Heart left ventricle (tissue), 16 donors: ENCODE measurements around the gene CCDC197. TPM values are rescaled to one million over a fixed set of nuclear protein-coding genes. Genes with fewer than 3 reads are reported as not detected.

Source experiments
- ATAC-seq, 4 donors: fragments of 200-7000 bp; cut with Tn5 transposase; one replicate each; pipeline ENCODE4 v1.9.1; 2020 to 2022; ENCODE audit warnings: moderate library complexity in 4 of 4, mild to moderate bottlenecking in 3 of 4, moderate number of reproducible peaks in 1 of 4
- DNase-seq, 5 donors: peaks; one replicate each; pipeline ENCODE4 v3.0.0-alpha.2; 2020
- H3K27ac ChIP-seq, 12 donors: fragments of 200-600 bp; sonication (generic) in 4 of 12; one replicate each; pipeline versions ENCODE4 v1.5.0 to v1.8.0; 2016 to 2022; ENCODE audit warnings: mild to moderate bottlenecking in 2 of 12
- H3K27me3 ChIP-seq, 9 donors: fragments of 200-600 bp; sonication (generic) in 2 of 9; one replicate each; pipeline versions ENCODE4 v1.5.1 to v1.8.0; 2016 to 2022; ENCODE audit warnings: mild to moderate bottlenecking in 3 of 9
- H3K36me3 ChIP-seq, 9 donors: fragments of 200-600 bp; sonication (generic) in 2 of 9; one replicate each; pipeline versions ENCODE4 v1.5.0 to v1.8.0; 2018 to 2022; ENCODE audit warnings: mild to moderate bottlenecking in 2 of 9
- H3K4me1 ChIP-seq, 12 donors: fragments of 200-600 bp; sonication (generic) in 4 of 12; one replicate each; pipeline versions ENCODE4 v1.5.0 to v1.8.0; 2016 to 2022; ENCODE audit warnings: mild to moderate bottlenecking in 3 of 12
- H3K4me3 ChIP-seq, 12 donors: fragments of 200-600 bp; sonication (generic) in 4 of 12; one replicate each; pipeline versions ENCODE4 v1.5.0 to v1.8.0; 2017 to 2022; ENCODE audit warnings: mild to moderate bottlenecking in 9 of 12, moderate library complexity in 4 of 12
- H3K9me3 ChIP-seq, 12 donors: fragments of 200-600 bp; sonication (generic) in 4 of 12; one replicate each; pipeline versions ENCODE4 v1.5.0 to v1.8.0; 2016 to 2022; ENCODE audit warnings: mild to moderate bottlenecking in 1 of 12
- POLR2A ChIP-seq, 2 donors: fragments of 450-650 bp; IDR thresholded peaks; one replicate each; pipeline ENCODE4 v1.6.1; 2017; ENCODE audit warnings: antibody characterized with exemption in 2 of 2, mild to moderate bottlenecking in 2 of 2, moderate library complexity in 2 of 2
- WGBS, 4 donors: extraction: QIAGEN DNeasy Blood & Tissue Kit in 2 of 4; methylation state at CpG; one replicate each; pipeline versions ENCODE4 v1.1.5 to v1.1.7; 2013 to 2018; 5-methylcytosine and 5-hydroxymethylcytosine counted together
- intact Hi-C, 10 donors: fragments of 100-400 bp; cut with DNase I; formaldehyde crosslinking; loops; one replicate each; pipeline versions ENCODE4 v1.11.1 to v1.14.2; 2022
- polyA plus RNA-seq, 2 donors: library from polyadenylated mRNA; stranded (reverse); fragments of 200-250 nt; gene quantifications; one replicate each; pipeline ENCODE4 v1.2.3, GENCODE V29; 2013
- total RNA-seq, 9 donors: library from RNA; depleted of rRNA in 2 of 9; stranded (reverse); fragments of >200 nt in 2 of 9; fragmentation: NEBNext Ultra II Directional in 3 of 9; extraction: Animal tissue kit (Norgen Biotek cat#: 25700) in 3 of 9; gene quantifications; one replicate each; pipeline versions ENCODE4 v1.1.0 to v1.2.4, GENCODE V29; 2016 to 2023
- TF ChIP-seq, protein P1 (sequence below), 12 donors: fragments of 200-600 bp; sonication (generic) in 4 of 12; IDR thresholded peaks; one replicate each; pipeline versions ENCODE4 v1.5.0 to v1.8.0; 2018 to 2022; ENCODE audit warnings: antibody characterized with exemption in 12 of 12, mild to moderate bottlenecking in 5 of 12
- donor health status: ischemic (EF 13 %, LVEDD 7.1; RV severe dilation, severe dysfunction).
- donor health status: healthy with polysubstance abuse.
- donor health status: DM: no; HTN: yes; CAD: no.
- donor health status: DM: no; HTN: no; CAD: no.
- donor health status: ischemic (EF 25% LVEDD 6.9; RV normal size, moderate dysfunction).
- donor health status: ischemic (EF 25% LVEDD 5.7; RV mildly dilated, moderate dysfunction).
- donor health status: healthy.
- donor health status: DM: yes; HTN: yes; CAD: no.
- donor health status: ischemic (EF 35%, LVEDD 5.7; RV mildly dilated, moderate dysfunction).
- donor health status: nonischemic (EF 11% LVEDD 7.7; RV severe dilation, severe dysfunction).
- donor health status: DM: yes; HTN: yes; CAD: no.
- donor health status: PGD.
- donor health status: ischemic (EF 29% LVEDD 5.4; RV normal size, mild dysfunction).
- donor health status: nonischemic (EF 23%, LVEDD 6.1; RV moderate dilation, normal function).

CCDC197 gene
- total and polyA plus RNA-seq, 11 donors = 0.23 to 1.4 (median 0.88) TPM; not detected in 4

DNA sequence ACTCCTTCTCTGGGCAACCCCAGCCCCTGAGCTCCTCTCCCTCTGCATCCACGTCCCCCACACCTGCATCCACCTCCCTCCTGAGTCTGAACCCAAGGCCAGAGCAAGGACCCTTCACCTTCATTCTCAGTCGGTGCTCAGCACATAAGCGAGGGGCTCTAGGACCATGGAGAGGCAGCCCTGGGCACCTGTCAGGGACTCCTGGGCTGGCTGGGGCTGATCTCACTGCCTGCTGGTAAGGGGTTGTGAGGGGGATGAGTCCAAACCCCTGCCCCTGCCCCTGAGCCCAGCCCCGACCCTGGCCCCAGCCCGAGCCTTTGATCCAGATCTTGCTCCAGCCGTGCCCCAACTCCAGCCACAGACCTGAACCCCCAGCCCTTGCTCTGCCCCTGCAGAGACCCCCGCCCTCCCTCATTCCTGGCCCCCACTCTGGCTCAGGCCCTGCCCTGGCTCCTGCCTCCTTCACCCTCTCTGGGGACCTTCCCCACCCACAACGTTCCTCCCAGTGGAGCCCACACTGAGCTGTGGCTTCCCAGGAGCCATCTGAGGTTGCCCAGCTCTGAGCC, 888 bp upstream of the CCDC197 start:
- TF ChIP-seq, protein P1, sequence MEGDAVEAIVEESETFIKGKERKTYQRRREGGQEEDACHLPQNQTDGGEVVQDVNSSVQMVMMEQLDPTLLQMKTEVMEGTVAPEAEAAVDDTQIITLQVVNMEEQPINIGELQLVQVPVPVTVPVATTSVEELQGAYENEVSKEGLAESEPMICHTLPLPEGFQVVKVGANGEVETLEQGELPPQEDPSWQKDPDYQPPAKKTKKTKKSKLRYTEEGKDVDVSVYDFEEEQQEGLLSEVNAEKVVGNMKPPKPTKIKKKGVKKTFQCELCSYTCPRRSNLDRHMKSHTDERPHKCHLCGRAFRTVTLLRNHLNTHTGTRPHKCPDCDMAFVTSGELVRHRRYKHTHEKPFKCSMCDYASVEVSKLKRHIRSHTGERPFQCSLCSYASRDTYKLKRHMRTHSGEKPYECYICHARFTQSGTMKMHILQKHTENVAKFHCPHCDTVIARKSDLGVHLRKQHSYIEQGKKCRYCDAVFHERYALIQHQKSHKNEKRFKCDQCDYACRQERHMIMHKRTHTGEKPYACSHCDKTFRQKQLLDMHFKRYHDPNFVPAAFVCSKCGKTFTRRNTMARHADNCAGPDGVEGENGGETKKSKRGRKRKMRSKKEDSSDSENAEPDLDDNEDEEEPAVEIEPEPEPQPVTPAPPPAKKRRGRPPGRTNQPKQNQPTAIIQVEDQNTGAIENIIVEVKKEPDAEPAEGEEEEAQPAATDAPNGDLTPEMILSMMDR (IDR thresholded peaks at IDR 0.05) = no peak
- no peak for TF ChIP-seq POLR2A (IDR thresholded peaks at IDR 0.05)
- peak overlapping the region in 5 of 12 donors; percentile 6 to 92 (median 71) for H3K27ac ChIP-seq
- no peaks in the 10 kb centered on the region for H3K27me3 ChIP-seq
- 45 to 68% (median 58%) methylated on average over 4 to 8 of the region's 8 CpGs for WGBS, 4 donors
- ATAC-seq (peak in 1 of 4 donors; percentile 12), DNase-seq (no peak)
- H3K36me3 ChIP-seq = no peaks in the 10 kb centered on the region
- no peaks in the 10 kb centered on the region for H3K9me3 ChIP-seq
- intact Hi-C loops = loop anchor here in 3 of 10 donors (5.0 to 10.0 kb wide), 3 partner anchors 34 to 341 kb away; no protein-coding TSS in a partner anchor
- H3K4me1 ChIP-seq = peaks cover 0 to 50% (median 19%) of the 10 kb centered on the region in 12 donors
- H3K4me3 ChIP-seq = no peak overlapping the region

GRCh38 chr14:93997916-93998870, 1.1 kb downstream of the CCDC197 start:
- Histone ChIP-seq H3K27ac (peak overlapping the region in 2 of 12 donors; percentile 30 to 42), H3K27me3 (peaks cover 0 to 4% (median 0%) of the 10 kb centered on the region in 9 donors), H3K36me3 (no peaks in the 10 kb centered on the region), H3K4me1 (peaks cover 0 to 52% (median 19%) of the 10 kb centered on the region in 12 donors), H3K9me3 (no peaks in the 10 kb centered on the region), H3K4me3 (no peak overlapping the region)
- intact Hi-C loops = loop anchor here in 3 of 10 donors (5.0 to 10.0 kb wide), 3 partner anchors 36 to 343 kb away; no protein-coding TSS in a partner anchor
- 68 to 79% (median 74%) methylated on average over 15 to 17 of the region's 17 CpGs for WGBS, 4 donors
- no peak for TF ChIP-seq POLR2A (IDR thresholded peaks at IDR 0.05)
- TF ChIP-seq, protein P1 (IDR thresholded peaks at IDR 0.05) = no peak
- peak in 1 of 4 donors; percentile 6 for ATAC-seq
- DNase-seq = no peak

GRCh38 chr14:93998871-93999403, 1.8 kb downstream of the CCDC197 start:
- Histone ChIP-seq H3K27me3 (peaks cover 0 to 4% (median 0%) of the 10 kb centered on the region in 9 donors), H3K4me3 (no peak overlapping the region), H3K27ac (peak overlapping the region in 2 of 12 donors; percentile 30 to 42), H3K36me3 (no peaks in the 10 kb centered on the region), H3K9me3 (no peaks in the 10 kb centered on the region), H3K4me1 (peaks cover 0 to 52% (median 19%) of the 10 kb centered on the region in 12 donors)
- peak in 1 of 4 donors; percentile 16 for ATAC-seq
- WGBS, 4 donors = 73 to 90% (median 80%) methylated on average over 4 to 7 of the region's 7 CpGs
- DNase-seq = no peak
- TF ChIP-seq POLR2A (IDR thresholded peaks at IDR 0.05) = no peak
- TF ChIP-seq, protein P1 (IDR thresholded peaks at IDR 0.05) = no peak
- intact Hi-C loops = loop anchor here in 3 of 10 donors (5.0 to 10.0 kb wide), 3 partner anchors 37 to 344 kb away; no protein-coding TSS in a partner anchor
